HEK293T (cell line): ENCODE results near the gene OR7A10.

Experiments
- ARNT ChIP-seq: fragments of 450-650 bp; IDR thresholded peaks from 2 replicates; pipeline ENCODE4 v1.6.1; 2017; ENCODE audit warnings: mild to moderate bottlenecking
- BHLHE40 ChIP-seq: fragments of 450-650 bp; IDR thresholded peaks from 2 replicates; pipeline ENCODE4 v1.6.1; 2016; ENCODE audit warnings: mild to moderate bottlenecking, moderate library complexity, borderline replicate concordance
- FOXA1 ChIP-seq: fragments of 450-650 bp; IDR thresholded peaks from 2 replicates; pipeline ENCODE4 v1.6.1; 2016; ENCODE audit warnings: mild to moderate bottlenecking
- FOXM1 ChIP-seq: fragments of 450-650 bp; IDR thresholded peaks from 2 replicates; pipeline ENCODE4 v1.6.1; 2017; ENCODE audit warnings: mild to moderate bottlenecking, borderline replicate concordance
- HDGF ChIP-seq: fragments of 450-650 bp; IDR thresholded peaks from 2 replicates; pipeline ENCODE4 v1.6.1; 2017; ENCODE audit warnings: antibody characterized with exemption, borderline replicate concordance
- SP1 ChIP-seq: fragments of 450-650 bp; IDR thresholded peaks from 2 replicates; pipeline ENCODE4 v1.6.1; 2017
- SUZ12 ChIP-seq: fragments of 450-650 bp; IDR thresholded peaks from 2 replicates; pipeline ENCODE4 v1.6.1; 2016; ENCODE audit warnings: mild to moderate bottlenecking
- TF ChIP-seq, protein P1 (sequence below): fragments of 450-650 bp; IDR thresholded peaks from 2 replicates; pipeline ENCODE4 v1.6.1; 2016

DNA sequence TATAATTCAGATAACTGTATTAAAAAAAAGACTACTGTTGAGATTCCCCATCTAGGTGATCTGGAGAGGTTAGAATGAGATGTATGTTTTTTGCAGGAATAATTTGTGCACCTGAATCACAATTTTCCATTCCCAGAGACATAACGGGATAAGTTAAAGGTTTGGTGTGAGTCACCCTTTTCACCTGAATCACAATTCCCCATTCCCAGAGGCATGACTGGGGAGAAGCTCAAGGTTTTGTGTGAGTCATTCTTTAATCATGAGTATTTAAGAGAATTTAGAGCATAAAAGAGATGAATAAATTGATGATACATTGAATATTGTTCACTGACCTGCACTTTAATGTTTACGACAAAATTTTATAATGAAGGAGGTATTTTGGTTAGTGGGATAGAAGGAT is 22.7 kb downstream of the OR7A10 start:
- no peak for TF ChIP-seq HDGF
- no peak for TF ChIP-seq BHLHE40
- no peak for TF ChIP-seq FOXA1
- TF ChIP-seq FOXM1 = no peak
- TF ChIP-seq SUZ12 = no peak
- no peak for TF ChIP-seq ARNT
- TF ChIP-seq SP1 = no peak
- TF ChIP-seq, protein P1, sequence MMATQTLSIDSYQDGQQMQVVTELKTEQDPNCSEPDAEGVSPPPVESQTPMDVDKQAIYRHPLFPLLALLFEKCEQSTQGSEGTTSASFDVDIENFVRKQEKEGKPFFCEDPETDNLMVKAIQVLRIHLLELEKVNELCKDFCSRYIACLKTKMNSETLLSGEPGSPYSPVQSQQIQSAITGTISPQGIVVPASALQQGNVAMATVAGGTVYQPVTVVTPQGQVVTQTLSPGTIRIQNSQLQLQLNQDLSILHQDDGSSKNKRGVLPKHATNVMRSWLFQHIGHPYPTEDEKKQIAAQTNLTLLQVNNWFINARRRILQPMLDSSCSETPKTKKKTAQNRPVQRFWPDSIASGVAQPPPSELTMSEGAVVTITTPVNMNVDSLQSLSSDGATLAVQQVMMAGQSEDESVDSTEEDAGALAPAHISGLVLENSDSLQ = no peak
